Neural cell (in vitro differentiated cells): ENCODE results near the gene PAX3. TPM values are rescaled to one million over a fixed set of nuclear protein-coding genes. Genes with fewer than 3 reads are reported as not detected.

Experiments
- H2AFZ ChIP-seq: fragments of 200-600, 300-800 bp; sonication (generic), shearing (Covaris generic); 2 replicates; pipeline ENCODE4 v1.6.0; 2014; ENCODE audit warnings: low read depth, mild to moderate bottlenecking, antibody characterized with exemption, low read length, moderate library complexity
- H3F3A ChIP-seq: fragments of 200-600 bp; shearing (Covaris generic); 2 replicates; pipeline ENCODE4 v1.6.1; 2016; ENCODE audit warnings: mild to moderate bottlenecking, moderate library complexity, mixed read lengths, antibody characterized with exemption, low read length; ENCODE audit not compliant: insufficient read depth, poor library complexity, severe bottlenecking
- H3K27ac ChIP-seq: fragments of 200-600, 300-800 bp; sonication (generic), shearing (Covaris generic); 2 replicates; pipeline ENCODE4 v1.5.1; 2014; ENCODE audit warnings: mild to moderate bottlenecking, low read length, moderate library complexity
- H3K27me3 ChIP-seq: fragments of 300-800, 200-600 bp; sonication (generic), shearing (Covaris generic); 2 replicates; pipeline ENCODE4 v1.6.0; 2014; ENCODE audit warnings: mild to moderate bottlenecking, low read depth, low read length, moderate library complexity; ENCODE audit not compliant: insufficient read depth
- H3K36me3 ChIP-seq: fragments of 300-800, 200-600 bp; sonication (generic), shearing (Covaris generic); 2 replicates; pipeline ENCODE4 v1.5.1; 2014; ENCODE audit warnings: mild to moderate bottlenecking, antibody characterized with exemption, low read length, moderate library complexity; ENCODE audit not compliant: insufficient read depth
- H3K4me2 ChIP-seq: fragments of 300-800, 200-600 bp; sonication (generic), shearing (Covaris generic); 2 replicates; pipeline ENCODE4 v1.6.0; 2014; ENCODE audit warnings: mild to moderate bottlenecking, low read length
- H3K4me3 ChIP-seq: fragments of 300-800, 200-600 bp; sonication (generic), shearing (Covaris generic); 2 replicates; pipeline ENCODE4 v1.5.1; 2014; ENCODE audit warnings: mild to moderate bottlenecking, low read length, moderate library complexity
- H3K79me2 ChIP-seq: fragments of 200-600 bp; shearing (Covaris generic); replicated peaks from 2 replicates; pipeline ENCODE4 v1.6.0; 2014; ENCODE audit warnings: mild to moderate bottlenecking, low read length, moderate library complexity; ENCODE audit not compliant: insufficient read depth
- H3K9ac ChIP-seq: fragments of 300-800, 200-600 bp; sonication (generic), shearing (Covaris generic); 2 replicates; pipeline ENCODE4 v1.6.1; 2016; ENCODE audit warnings: mild to moderate bottlenecking, low read length, mixed read lengths
- H3K9me2 ChIP-seq: fragments of 200-600 bp; shearing (Covaris generic); 2 replicates; pipeline ENCODE4 v1.6.1; 2016; ENCODE audit warnings: mild to moderate bottlenecking, low read length, mixed read lengths; ENCODE audit not compliant: insufficient read depth
- H3K9me3 ChIP-seq: fragments of 200-600, 300-800 bp; sonication (generic), shearing (Covaris generic); 2 replicates; pipeline ENCODE4 v1.6.1; 2016; ENCODE audit warnings: mild to moderate bottlenecking, mixed run types, low read length, moderate library complexity, mixed read lengths
- H4K20me1 ChIP-seq: fragments of 200-600 bp; shearing (Covaris generic); 2 replicates; pipeline ENCODE4 v1.6.1; 2016; ENCODE audit warnings: mild to moderate bottlenecking, mixed run types; ENCODE audit not compliant: insufficient read depth
- CTCF ChIP-seq: fragments of 450-650 bp; IDR thresholded peaks from 2 replicates; pipeline ENCODE4 v1.5.1; 2014; ENCODE audit warnings: antibody characterized with exemption, mild to moderate bottlenecking, moderate library complexity; ENCODE audit not compliant: poor library complexity, severe bottlenecking
- EP300 ChIP-seq: fragments of 450-650 bp; conservative IDR thresholded peaks from 2 replicates; pipeline ENCODE4 v1.6.1; 2014; ENCODE audit warnings: antibody characterized with exemption, mild to moderate bottlenecking, moderate library complexity; ENCODE audit not compliant: poor library complexity, severe bottlenecking
- EZH2 ChIP-seq: fragments of 200-600, 300-800 bp; shearing (Covaris generic), sonication (generic); IDR thresholded peaks from 2 replicates; pipeline ENCODE4 v1.6.1; 2014; ENCODE audit warnings: antibody characterized with exemption, low read length, borderline replicate concordance, mild to moderate bottlenecking; ENCODE audit not compliant: insufficient read depth, poor library complexity, severe bottlenecking
- MXI1 ChIP-seq: fragments of 450-650 bp; conservative IDR thresholded peaks from 2 replicates; pipeline ENCODE4 v1.6.1; 2014; ENCODE audit warnings: antibody characterized with exemption, mild to moderate bottlenecking; ENCODE audit not compliant: poor library complexity, severe bottlenecking
- POLR2AphosphoS5 ChIP-seq: IDR thresholded peaks from 2 replicates; pipeline ENCODE4 v1.6.1; 2012
- RAD21 ChIP-seq: fragments of 450-650 bp; conservative IDR thresholded peaks from 2 replicates; pipeline ENCODE4 v1.6.1; 2014; ENCODE audit warnings: antibody characterized with exemption, mild to moderate bottlenecking, moderate library complexity
- SMC3 ChIP-seq: fragments of 450-650 bp; conservative IDR thresholded peaks from 2 replicates; pipeline ENCODE4 v1.6.1; 2014; ENCODE audit warnings: antibody characterized with exemption, mild to moderate bottlenecking, moderate library complexity; ENCODE audit not compliant: poor library complexity
- TAF1 ChIP-seq: IDR thresholded peaks from 2 replicates; pipeline ENCODE4 v1.6.1; 2012; ENCODE audit warnings: low read depth
- polyA plus RNA-seq: library from polyadenylated mRNA; depleted of rRNA; stranded (reverse); fragments of >200 nt; gene quantifications from 2 replicates; pipeline ENCODE4 v1.2.3, GENCODE V29; 2014
- TF ChIP-seq, protein P1 (sequence below): IDR thresholded peaks from 2 replicates; pipeline ENCODE4 v1.6.1; 2012; ENCODE audit warnings: borderline replicate concordance

PAX3 gene
- polyA plus RNA-seq, 1 donor from 2014 or later = not detected

DNA sequence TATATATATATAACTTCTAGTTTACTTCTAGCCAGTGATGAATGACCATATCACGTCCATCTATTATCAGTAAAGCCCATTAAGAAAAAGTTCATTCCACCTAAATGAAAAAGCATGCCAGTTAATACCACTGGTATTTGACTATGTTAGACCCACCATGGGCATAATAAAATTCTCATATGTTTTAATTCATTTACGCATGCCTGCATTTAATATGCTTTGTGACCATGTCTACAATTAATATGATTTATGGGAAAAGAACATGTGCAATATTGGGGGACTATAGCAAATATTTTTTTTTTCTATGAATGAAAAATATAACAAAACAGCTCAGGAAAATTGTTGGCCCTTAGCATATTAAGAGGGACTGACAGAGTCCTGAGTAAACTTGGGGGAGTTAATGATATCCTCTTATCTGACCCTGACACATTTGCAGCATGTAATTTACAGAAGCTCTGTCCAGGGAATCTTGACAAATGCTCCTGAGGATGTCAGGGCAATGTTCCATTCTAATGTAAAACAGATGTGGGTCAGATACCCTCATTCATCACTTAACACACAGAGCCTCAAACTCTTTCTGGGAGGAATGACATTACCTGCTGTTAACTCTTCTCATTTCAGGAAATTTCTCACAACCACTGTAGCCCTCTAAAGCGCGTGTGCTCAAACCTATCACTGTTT lies 90.6 kb downstream of the PAX3 start:
- Histone ChIP-seq H3K4me2 (no peak overlapping the region), H3K9ac (no peak overlapping the region), H3K4me3 (no peak overlapping the region), H4K20me1 (no peaks in the 10 kb centered on the region), H3K27me3 (no peaks in the 10 kb centered on the region), H3K36me3 (no peaks in the 10 kb centered on the region), H3F3A (no peaks in the 10 kb centered on the region), H2AFZ (no peak overlapping the region), H3K9me3 (no peaks in the 10 kb centered on the region), H3K79me2 (no peaks in the 10 kb centered on the region), H3K27ac (no peak overlapping the region), H3K9me2 (no peaks in the 10 kb centered on the region)
- TF ChIP-seq MXI1 (no peak), EP300 (no peak)

DNA sequence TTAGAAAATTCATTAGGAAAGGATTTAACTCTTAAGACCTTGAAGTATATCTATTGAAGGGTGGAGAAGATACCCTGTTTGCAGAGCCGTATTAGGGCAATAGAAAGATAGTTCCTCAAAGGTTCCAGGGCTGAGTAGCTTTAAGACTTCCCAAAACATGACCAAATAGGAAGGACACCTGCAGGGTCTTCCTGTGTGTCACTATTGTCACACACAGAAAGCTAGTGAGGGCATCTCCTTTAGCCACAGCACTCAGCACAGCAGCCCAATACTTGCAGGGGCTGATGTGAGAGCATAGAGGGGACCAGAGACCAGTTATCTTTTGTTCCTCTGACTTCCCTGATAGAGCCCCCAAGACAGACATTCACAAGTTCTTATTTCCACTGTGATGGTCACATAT lies 93.7 kb downstream of the PAX3 start:
- H3F3A ChIP-seq = no peaks in the 10 kb centered on the region
- H3K9me3 ChIP-seq = no peaks in the 10 kb centered on the region
- H3K9ac ChIP-seq = no peak overlapping the region
- no peak overlapping the region for H2AFZ ChIP-seq
- no peak for TF ChIP-seq CTCF
- TF ChIP-seq, protein P1, sequence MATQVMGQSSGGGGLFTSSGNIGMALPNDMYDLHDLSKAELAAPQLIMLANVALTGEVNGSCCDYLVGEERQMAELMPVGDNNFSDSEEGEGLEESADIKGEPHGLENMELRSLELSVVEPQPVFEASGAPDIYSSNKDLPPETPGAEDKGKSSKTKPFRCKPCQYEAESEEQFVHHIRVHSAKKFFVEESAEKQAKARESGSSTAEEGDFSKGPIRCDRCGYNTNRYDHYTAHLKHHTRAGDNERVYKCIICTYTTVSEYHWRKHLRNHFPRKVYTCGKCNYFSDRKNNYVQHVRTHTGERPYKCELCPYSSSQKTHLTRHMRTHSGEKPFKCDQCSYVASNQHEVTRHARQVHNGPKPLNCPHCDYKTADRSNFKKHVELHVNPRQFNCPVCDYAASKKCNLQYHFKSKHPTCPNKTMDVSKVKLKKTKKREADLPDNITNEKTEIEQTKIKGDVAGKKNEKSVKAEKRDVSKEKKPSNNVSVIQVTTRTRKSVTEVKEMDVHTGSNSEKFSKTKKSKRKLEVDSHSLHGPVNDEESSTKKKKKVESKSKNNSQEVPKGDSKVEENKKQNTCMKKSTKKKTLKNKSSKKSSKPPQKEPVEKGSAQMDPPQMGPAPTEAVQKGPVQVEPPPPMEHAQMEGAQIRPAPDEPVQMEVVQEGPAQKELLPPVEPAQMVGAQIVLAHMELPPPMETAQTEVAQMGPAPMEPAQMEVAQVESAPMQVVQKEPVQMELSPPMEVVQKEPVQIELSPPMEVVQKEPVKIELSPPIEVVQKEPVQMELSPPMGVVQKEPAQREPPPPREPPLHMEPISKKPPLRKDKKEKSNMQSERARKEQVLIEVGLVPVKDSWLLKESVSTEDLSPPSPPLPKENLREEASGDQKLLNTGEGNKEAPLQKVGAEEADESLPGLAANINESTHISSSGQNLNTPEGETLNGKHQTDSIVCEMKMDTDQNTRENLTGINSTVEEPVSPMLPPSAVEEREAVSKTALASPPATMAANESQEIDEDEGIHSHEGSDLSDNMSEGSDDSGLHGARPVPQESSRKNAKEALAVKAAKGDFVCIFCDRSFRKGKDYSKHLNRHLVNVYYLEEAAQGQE = no peak
- TF ChIP-seq MXI1 = no peak
- no peak for TF ChIP-seq SMC3
- TF ChIP-seq RAD21 = no peak
- TF ChIP-seq POLR2AphosphoS5 = no peak
- no peak for TF ChIP-seq EP300
- no peak for TF ChIP-seq EZH2
- no peak for TF ChIP-seq TAF1
- no peaks in the 10 kb centered on the region for H3K9me2 ChIP-seq
- H3K27ac ChIP-seq = no peak overlapping the region
- no peaks in the 10 kb centered on the region for H4K20me1 ChIP-seq
- no peaks in the 10 kb centered on the region for H3K27me3 ChIP-seq
- no peaks in the 10 kb centered on the region for H3K36me3 ChIP-seq
- no peaks in the 10 kb centered on the region for H3K79me2 ChIP-seq
- no peak overlapping the region for H3K4me3 ChIP-seq
- no peak overlapping the region for H3K4me2 ChIP-seq
